ENCODE data around the gene CRIP3. TPM values are rescaled to one million over a fixed set of nuclear protein-coding genes. Genes with fewer than 3 reads are reported as not detected.

CRIP3 gene
- total and polyA plus RNA-seq, 2 of the 13 experiments (the other 11 are each of a cell fraction or from before 2014, with no cell fraction given), result 6.3 to 9.3 TPM

DNA sequence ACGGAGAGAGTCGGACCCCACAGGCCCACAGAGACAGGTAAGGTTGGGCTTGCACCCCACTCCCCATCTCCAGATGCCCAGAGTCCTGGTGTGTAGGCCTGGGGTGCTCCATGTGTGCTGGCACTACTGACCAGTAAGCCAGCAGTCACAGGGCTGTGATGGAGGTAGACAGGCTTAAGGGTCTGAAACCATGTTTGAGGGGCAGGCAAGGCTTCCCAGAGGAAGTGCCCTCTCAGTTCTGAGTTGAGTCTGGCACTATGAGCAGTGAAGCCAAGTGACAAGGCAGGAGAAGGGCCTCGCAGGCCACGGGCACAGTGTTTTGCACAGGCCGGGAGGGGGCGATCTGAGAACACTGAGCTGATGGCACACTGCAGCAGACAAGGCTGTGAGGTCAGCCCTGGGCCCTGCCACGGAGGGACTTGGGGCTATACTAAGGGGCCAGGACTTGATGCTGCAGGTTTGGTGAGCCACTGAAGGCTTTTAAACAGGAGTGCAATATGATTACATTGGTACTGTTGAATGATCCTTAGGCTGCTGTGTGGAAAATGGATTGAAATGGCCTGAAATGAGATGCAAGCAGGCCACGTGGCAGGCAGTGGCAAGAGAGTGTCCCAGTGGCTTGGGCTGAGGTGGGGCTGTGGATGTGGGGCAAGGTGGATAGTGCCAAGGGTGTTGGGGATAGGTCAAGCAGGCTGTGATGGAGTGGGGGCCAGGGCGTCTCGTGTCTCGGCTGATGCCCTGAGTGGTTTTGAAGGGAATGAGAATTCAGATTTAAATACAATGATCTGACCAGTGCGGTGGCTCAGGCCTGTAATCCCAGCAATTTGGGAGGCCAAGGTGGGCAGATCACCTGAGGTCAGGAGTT, 45.1 kb downstream of the CRIP3 start (continued):
- TF ChIP-seq ZNF724P (CRISPR knock-in tag; IDR thresholded peaks at IDR 0.05; ENCODE audit: borderline replicate concordance), result peak; percentile 95
- TF ChIP-seq, protein P1, sequence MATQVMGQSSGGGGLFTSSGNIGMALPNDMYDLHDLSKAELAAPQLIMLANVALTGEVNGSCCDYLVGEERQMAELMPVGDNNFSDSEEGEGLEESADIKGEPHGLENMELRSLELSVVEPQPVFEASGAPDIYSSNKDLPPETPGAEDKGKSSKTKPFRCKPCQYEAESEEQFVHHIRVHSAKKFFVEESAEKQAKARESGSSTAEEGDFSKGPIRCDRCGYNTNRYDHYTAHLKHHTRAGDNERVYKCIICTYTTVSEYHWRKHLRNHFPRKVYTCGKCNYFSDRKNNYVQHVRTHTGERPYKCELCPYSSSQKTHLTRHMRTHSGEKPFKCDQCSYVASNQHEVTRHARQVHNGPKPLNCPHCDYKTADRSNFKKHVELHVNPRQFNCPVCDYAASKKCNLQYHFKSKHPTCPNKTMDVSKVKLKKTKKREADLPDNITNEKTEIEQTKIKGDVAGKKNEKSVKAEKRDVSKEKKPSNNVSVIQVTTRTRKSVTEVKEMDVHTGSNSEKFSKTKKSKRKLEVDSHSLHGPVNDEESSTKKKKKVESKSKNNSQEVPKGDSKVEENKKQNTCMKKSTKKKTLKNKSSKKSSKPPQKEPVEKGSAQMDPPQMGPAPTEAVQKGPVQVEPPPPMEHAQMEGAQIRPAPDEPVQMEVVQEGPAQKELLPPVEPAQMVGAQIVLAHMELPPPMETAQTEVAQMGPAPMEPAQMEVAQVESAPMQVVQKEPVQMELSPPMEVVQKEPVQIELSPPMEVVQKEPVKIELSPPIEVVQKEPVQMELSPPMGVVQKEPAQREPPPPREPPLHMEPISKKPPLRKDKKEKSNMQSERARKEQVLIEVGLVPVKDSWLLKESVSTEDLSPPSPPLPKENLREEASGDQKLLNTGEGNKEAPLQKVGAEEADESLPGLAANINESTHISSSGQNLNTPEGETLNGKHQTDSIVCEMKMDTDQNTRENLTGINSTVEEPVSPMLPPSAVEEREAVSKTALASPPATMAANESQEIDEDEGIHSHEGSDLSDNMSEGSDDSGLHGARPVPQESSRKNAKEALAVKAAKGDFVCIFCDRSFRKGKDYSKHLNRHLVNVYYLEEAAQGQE (IDR thresholded peaks at IDR 0.05; ENCODE audit: borderline replicate concordance in 1 of 2, low read depth in 1 of 2, low read length in 2 of 2), result no peak
- TF ChIP-seq ZNF83 (CRISPR knock-in tag; IDR thresholded peaks at IDR 0.05; ENCODE audit: borderline replicate concordance), result no peak
- 0 out of 2 replicates have a peak, but pooled peaks have one; percentile 18 for TF ChIP-seq ZNF780A (CRISPR knock-in tag; IDR thresholded peaks at IDR 0.05)
- TF ChIP-seq, protein P2, sequence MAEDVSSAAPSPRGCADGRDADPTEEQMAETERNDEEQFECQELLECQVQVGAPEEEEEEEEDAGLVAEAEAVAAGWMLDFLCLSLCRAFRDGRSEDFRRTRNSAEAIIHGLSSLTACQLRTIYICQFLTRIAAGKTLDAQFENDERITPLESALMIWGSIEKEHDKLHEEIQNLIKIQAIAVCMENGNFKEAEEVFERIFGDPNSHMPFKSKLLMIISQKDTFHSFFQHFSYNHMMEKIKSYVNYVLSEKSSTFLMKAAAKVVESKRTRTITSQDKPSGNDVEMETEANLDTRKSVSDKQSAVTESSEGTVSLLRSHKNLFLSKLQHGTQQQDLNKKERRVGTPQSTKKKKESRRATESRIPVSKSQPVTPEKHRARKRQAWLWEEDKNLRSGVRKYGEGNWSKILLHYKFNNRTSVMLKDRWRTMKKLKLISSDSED (CRISPR knock-in tag; IDR thresholded peaks at IDR 0.05), result no peak
- TF ChIP-seq NFE2L1 (CRISPR knock-in tag; IDR thresholded peaks at IDR 0.05; ENCODE audit: borderline replicate concordance), result no peak
- no peak for TF ChIP-seq MAFK (conservative IDR thresholded peaks at IDR 0.05 in 1 of 2, IDR thresholded peaks at IDR 0.05 in 1 of 2; ENCODE audit: low read length in 2 of 2)
- TF ChIP-seq ZNF713 (CRISPR knock-in tag; IDR thresholded peaks at IDR 0.05), result no peak
- no peak for TF ChIP-seq PCBP1 (IDR thresholded peaks at IDR 0.05; ENCODE audit: borderline replicate concordance, low read depth, low read length)
- TF ChIP-seq SIX4 (CRISPR knock-in tag; IDR thresholded peaks at IDR 0.05), result no peak
- TF ChIP-seq, protein P3, sequence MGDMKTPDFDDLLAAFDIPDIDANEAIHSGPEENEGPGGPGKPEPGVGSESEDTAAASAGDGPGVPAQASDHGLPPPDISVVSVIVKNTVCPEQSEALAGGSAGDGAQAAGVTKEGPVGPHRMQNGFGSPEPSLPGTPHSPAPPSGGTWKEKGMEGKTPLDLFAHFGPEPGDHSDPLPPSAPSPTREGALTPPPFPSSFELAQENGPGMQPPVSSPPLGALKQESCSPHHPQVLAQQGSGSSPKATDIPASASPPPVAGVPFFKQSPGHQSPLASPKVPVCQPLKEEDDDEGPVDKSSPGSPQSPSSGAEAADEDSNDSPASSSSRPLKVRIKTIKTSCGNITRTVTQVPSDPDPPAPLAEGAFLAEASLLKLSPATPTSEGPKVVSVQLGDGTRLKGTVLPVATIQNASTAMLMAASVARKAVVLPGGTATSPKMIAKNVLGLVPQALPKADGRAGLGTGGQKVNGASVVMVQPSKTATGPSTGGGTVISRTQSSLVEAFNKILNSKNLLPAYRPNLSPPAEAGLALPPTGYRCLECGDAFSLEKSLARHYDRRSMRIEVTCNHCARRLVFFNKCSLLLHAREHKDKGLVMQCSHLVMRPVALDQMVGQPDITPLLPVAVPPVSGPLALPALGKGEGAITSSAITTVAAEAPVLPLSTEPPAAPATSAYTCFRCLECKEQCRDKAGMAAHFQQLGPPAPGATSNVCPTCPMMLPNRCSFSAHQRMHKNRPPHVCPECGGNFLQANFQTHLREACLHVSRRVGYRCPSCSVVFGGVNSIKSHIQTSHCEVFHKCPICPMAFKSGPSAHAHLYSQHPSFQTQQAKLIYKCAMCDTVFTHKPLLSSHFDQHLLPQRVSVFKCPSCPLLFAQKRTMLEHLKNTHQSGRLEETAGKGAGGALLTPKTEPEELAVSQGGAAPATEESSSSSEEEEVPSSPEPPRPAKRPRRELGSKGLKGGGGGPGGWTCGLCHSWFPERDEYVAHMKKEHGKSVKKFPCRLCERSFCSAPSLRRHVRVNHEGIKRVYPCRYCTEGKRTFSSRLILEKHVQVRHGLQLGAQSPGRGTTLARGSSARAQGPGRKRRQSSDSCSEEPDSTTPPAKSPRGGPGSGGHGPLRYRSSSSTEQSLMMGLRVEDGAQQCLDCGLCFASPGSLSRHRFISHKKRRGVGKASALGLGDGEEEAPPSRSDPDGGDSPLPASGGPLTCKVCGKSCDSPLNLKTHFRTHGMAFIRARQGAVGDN (CRISPR knock-in tag; IDR thresholded peaks at IDR 0.05), result peak; percentile 94
- no peak for TF ChIP-seq MAFG (CRISPR knock-in tag; IDR thresholded peaks at IDR 0.05)
- TF ChIP-seq, protein P4, sequence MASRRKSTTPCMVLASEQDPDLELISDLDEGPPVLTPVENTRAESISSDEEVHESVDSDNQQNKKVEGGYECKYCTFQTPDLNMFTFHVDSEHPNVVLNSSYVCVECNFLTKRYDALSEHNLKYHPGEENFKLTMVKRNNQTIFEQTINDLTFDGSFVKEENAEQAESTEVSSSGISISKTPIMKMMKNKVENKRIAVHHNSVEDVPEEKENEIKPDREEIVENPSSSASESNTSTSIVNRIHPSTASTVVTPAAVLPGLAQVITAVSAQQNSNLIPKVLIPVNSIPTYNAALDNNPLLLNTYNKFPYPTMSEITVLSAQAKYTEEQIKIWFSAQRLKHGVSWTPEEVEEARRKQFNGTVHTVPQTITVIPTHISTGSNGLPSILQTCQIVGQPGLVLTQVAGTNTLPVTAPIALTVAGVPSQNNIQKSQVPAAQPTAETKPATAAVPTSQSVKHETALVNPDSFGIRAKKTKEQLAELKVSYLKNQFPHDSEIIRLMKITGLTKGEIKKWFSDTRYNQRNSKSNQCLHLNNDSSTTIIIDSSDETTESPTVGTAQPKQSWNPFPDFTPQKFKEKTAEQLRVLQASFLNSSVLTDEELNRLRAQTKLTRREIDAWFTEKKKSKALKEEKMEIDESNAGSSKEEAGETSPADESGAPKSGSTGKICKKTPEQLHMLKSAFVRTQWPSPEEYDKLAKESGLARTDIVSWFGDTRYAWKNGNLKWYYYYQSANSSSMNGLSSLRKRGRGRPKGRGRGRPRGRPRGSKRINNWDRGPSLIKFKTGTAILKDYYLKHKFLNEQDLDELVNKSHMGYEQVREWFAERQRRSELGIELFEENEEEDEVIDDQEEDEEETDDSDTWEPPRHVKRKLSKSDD (CRISPR knock-in tag; IDR thresholded peaks at IDR 0.05; ENCODE audit: low read depth), result peak; percentile 52; the same call in 1 of the 2 replicates
